Mucosa of stomach (tissue), 1 donor: ENCODE data around the gene LEAP2.

Experiments
- H3K27me3 ChIP-seq: one replicate; pipeline ENCODE4 v1.7.0; 2013; ENCODE audit warnings: mild to moderate bottlenecking, low read length; ENCODE audit not compliant: control insufficient read depth, insufficient read depth
- H3K36me3 ChIP-seq: one replicate; pipeline ENCODE4 v1.7.0; 2013; ENCODE audit warnings: low read length; ENCODE audit not compliant: control insufficient read depth, insufficient read depth
- H3K4me1 ChIP-seq: one replicate; pipeline ENCODE4 v1.7.0; 2013; ENCODE audit warnings: mild to moderate bottlenecking, low read length; ENCODE audit not compliant: control insufficient read depth, insufficient read depth
- H3K4me3 ChIP-seq: one replicate; pipeline ENCODE4 v1.7.0; 2013; ENCODE audit warnings: low read length
- H3K9ac ChIP-seq: one replicate; pipeline ENCODE4 v1.7.0; 2013; ENCODE audit warnings: mild to moderate bottlenecking, low read length, moderate library complexity
- H3K9me3 ChIP-seq: one replicate; pipeline ENCODE4 v1.7.0; 2013; ENCODE audit warnings: mild to moderate bottlenecking, low read length, moderate library complexity; ENCODE audit not compliant: control insufficient read depth
- donor health status: Pancreatic carcinoma.

LEAP2 gene

GRCh38 chr5:132832612-132833011 is 40.9 kb upstream of the LEAP2 start:
- peaks cover 30% of the 10 kb centered on the region for H3K4me1 ChIP-seq
- no peaks in the 10 kb centered on the region for H3K36me3 ChIP-seq
- H3K27me3 ChIP-seq, result no peaks in the 10 kb centered on the region
- H3K9ac ChIP-seq, result no peak overlapping the region
- no peak overlapping the region for H3K4me3 ChIP-seq
- no peaks in the 10 kb centered on the region for H3K9me3 ChIP-seq

- no peaks in the 10 kb centered on the region for H3K9me3 ChIP-seq
- H3K36me3 ChIP-seq, result no peaks in the 10 kb centered on the region
- no peak overlapping the region for H3K9ac ChIP-seq
- H3K4me3 ChIP-seq, result no peak overlapping the region
- H3K4me1 ChIP-seq, result peaks cover 39% of the 10 kb centered on the region
- H3K27me3 ChIP-seq, result no peaks in the 10 kb centered on the region
Measured at GRCh38 chr5:132834057-132834456, 39.4 kb upstream of the LEAP2 start.

GRCh38 chr5:132836852-132837251 is 36.6 kb upstream of the LEAP2 start:
- H3K27me3 ChIP-seq, result no peaks in the 10 kb centered on the region
- no peak overlapping the region for H3K4me3 ChIP-seq
- peaks cover 40% of the 10 kb centered on the region for H3K4me1 ChIP-seq
- no peaks in the 10 kb centered on the region for H3K36me3 ChIP-seq
- no peaks in the 10 kb centered on the region for H3K9me3 ChIP-seq
- H3K9ac ChIP-seq, result no peak overlapping the region

GRCh38 chr5:132837868-132838267 is 35.6 kb upstream of the LEAP2 start:
- Histone ChIP-seq H3K4me3 (no peak overlapping the region), H3K36me3 (no peaks in the 10 kb centered on the region), H3K9ac (peak overlapping the region; percentile 53), H3K9me3 (no peaks in the 10 kb centered on the region), H3K4me1 (peaks cover 40% of the 10 kb centered on the region), H3K27me3 (no peaks in the 10 kb centered on the region)

- Histone ChIP-seq H3K4me3 (no peak overlapping the region), H3K4me1 (peaks cover 40% of the 10 kb centered on the region)
Measured at GRCh38 chr5:132838516-132839282, 34.8 kb upstream of the LEAP2 start.

GRCh38 chr5:132839426-132840301 is 33.8 kb upstream of the LEAP2 start:
- Histone ChIP-seq H3K27me3 (no peaks in the 10 kb centered on the region), H3K4me3 (no peak overlapping the region), H3K9me3 (no peaks in the 10 kb centered on the region), H3K4me1 (peaks cover 40% of the 10 kb centered on the region), H3K36me3 (no peaks in the 10 kb centered on the region), H3K9ac (peak overlapping the region; percentile 38)

More at GRCh38 chr5:132838516-132839282, 34.8 kb upstream of the LEAP2 start:
- Histone ChIP-seq H3K9ac (peak overlapping the region; percentile 53), H3K27me3 (no peaks in the 10 kb centered on the region), H3K36me3 (no peaks in the 10 kb centered on the region), H3K9me3 (no peaks in the 10 kb centered on the region)

GRCh38 chr5:132840313-132840712 is 33.2 kb upstream of the LEAP2 start:
- Histone ChIP-seq H3K9ac (peak overlapping the region; percentile 38), H3K9me3 (no peaks in the 10 kb centered on the region), H3K4me1 (peaks cover 40% of the 10 kb centered on the region), H3K27me3 (no peaks in the 10 kb centered on the region), H3K4me3 (no peak overlapping the region), H3K36me3 (no peaks in the 10 kb centered on the region)

- Histone ChIP-seq H3K4me3 (no peak overlapping the region), H3K36me3 (no peaks in the 10 kb centered on the region), H3K27me3 (no peaks in the 10 kb centered on the region), H3K4me1 (peaks cover 40% of the 10 kb centered on the region), H3K9me3 (no peaks in the 10 kb centered on the region), H3K9ac (no peak overlapping the region)
Measured at GRCh38 chr5:132840896-132841295, 32.6 kb upstream of the LEAP2 start.

- H3K4me1 ChIP-seq, result peaks cover 40% of the 10 kb centered on the region
- no peaks in the 10 kb centered on the region for H3K27me3 ChIP-seq
- no peaks in the 10 kb centered on the region for H3K36me3 ChIP-seq
- H3K9me3 ChIP-seq, result no peaks in the 10 kb centered on the region
- no peak overlapping the region for H3K4me3 ChIP-seq
- H3K9ac ChIP-seq, result no peak overlapping the region
Measured at GRCh38 chr5:132841305-132841704, 32.2 kb upstream of the LEAP2 start.

- Histone ChIP-seq H3K4me3 (no peak overlapping the region), H3K27me3 (no peaks in the 10 kb centered on the region), H3K9me3 (no peaks in the 10 kb centered on the region), H3K4me1 (peaks cover 4% of the 10 kb centered on the region), H3K36me3 (no peaks in the 10 kb centered on the region), H3K9ac (no peak overlapping the region)
Measured at GRCh38 chr5:132848270-132848669, 25.2 kb upstream of the LEAP2 start.

GRCh38 chr5:132849347-132849746 is 24.1 kb upstream of the LEAP2 start:
- Histone ChIP-seq H3K4me3 (no peak overlapping the region), H3K36me3 (no peaks in the 10 kb centered on the region), H3K9me3 (no peaks in the 10 kb centered on the region), H3K4me1 (peaks cover 6% of the 10 kb centered on the region), H3K9ac (no peak overlapping the region), H3K27me3 (no peaks in the 10 kb centered on the region)

- Histone ChIP-seq H3K27me3 (no peaks in the 10 kb centered on the region), H3K9me3 (no peaks in the 10 kb centered on the region), H3K9ac (no peak overlapping the region), H3K4me1 (peaks cover 7% of the 10 kb centered on the region), H3K4me3 (no peak overlapping the region), H3K36me3 (no peaks in the 10 kb centered on the region)
Measured at GRCh38 chr5:132850066-132850465, 23.4 kb upstream of the LEAP2 start.
